HCEC 1CT (cell line): ENCODE results near the gene FANCE.

Experiments
- DNase-seq: peaks from one replicate; pipeline ENCODE4 v3.0.0-alpha.2; 2017

Gene FANCE

GRCh38 chr6:35468980-35469750 is 17.0 kb downstream of the FANCE start:
- no peak for DNase-seq

- no peak for DNase-seq
These were observed 17.9 kb downstream of the FANCE start for GRCh38 chr6:35469751-35470662.

GRCh38 chr6:35470663-35471120 is 18.6 kb downstream of the FANCE start:
- DNase-seq: no peak

- DNase-seq: no peak
These were observed 19.8 kb downstream of the FANCE start for GRCh38 chr6:35471836-35472345.

GRCh38 chr6:35473075-35473849 is 21.1 kb downstream of the FANCE start:
- DNase-seq: no peak

- no peak for DNase-seq
These were observed 21.7 kb downstream of the FANCE start for GRCh38 chr6:35473850-35474130.

- DNase-seq: no peak
These were observed 22.2 kb downstream of the FANCE start for GRCh38 chr6:35474131-35474941.

- no peak for DNase-seq
These were observed 22.9 kb downstream of the FANCE start for GRCh38 chr6:35474942-35475570.

- no peak for DNase-seq
These were observed 23.4 kb downstream of the FANCE start for GRCh38 chr6:35475573-35475972.

GRCh38 chr6:35476004-35476403 is 23.9 kb downstream of the FANCE start:
- no peak for DNase-seq

- DNase-seq: no peak
These were observed 24.9 kb downstream of the FANCE start for GRCh38 chr6:35477028-35477427.

GRCh38 chr6:35477551-35478179 is 25.5 kb downstream of the FANCE start:
- DNase-seq: no peak

GRCh38 chr6:35478259-35478658 is 26.1 kb downstream of the FANCE start:
- no peak for DNase-seq

- DNase-seq: no peak
These were observed 28.0 kb downstream of the FANCE start for GRCh38 chr6:35480176-35480575.

GRCh38 chr6:35481226-35481625 is 29.1 kb downstream of the FANCE start:
- DNase-seq: no peak

- DNase-seq: no peak
These were observed 30.9 kb downstream of the FANCE start for GRCh38 chr6:35483062-35483461.

GRCh38 chr6:35483490-35483889 is 31.4 kb downstream of the FANCE start:
- no peak for DNase-seq

- DNase-seq: no peak
These were observed 31.9 kb downstream of the FANCE start for GRCh38 chr6:35483893-35484645.

GRCh38 chr6:35484921-35485392 is 32.8 kb downstream of the FANCE start:
- DNase-seq: peak; percentile 47

GRCh38 chr6:35485402-35485877 is 33.3 kb downstream of the FANCE start:
- peak; percentile 81 for DNase-seq
